ENCODE data around the gene SPAG6. TPM values are rescaled to one million over a fixed set of nuclear protein-coding genes. Genes with fewer than 3 reads are reported as not detected.

Gene SPAG6
- total RNA-seq, 4 donors from 2014 or later: 0.64 to 0.75 TPM; not detected in 2

GRCh38 chr10:22415072-22415471, 69.8 kb downstream of the SPAG6 start:
- intact Hi-C loops (cut with DNase I; ENCODE audit: low total_unique reads): no loop called here
- TF ChIP-seq CTCF (IDR thresholded peaks at IDR 0.05) (no peak), POLR2A (IDR thresholded peaks at IDR 0.05) (no peak)
- H3K4me3 ChIP-seq (ENCODE audit: low read depth, poor library complexity, severe bottlenecking): no peak overlapping the region
- 93 to 97% methylated on average over 2 of the region's 2 CpGs for WGBS, 2 donors
- no peak for DNase-seq (ENCODE audit: low spot score in 2 of 2)

GRCh38 chr10:22417736-22418268, 72.5 kb downstream of the SPAG6 start:
- 75 to 80% methylated on average over 3 of the region's 3 CpGs for WGBS, 2 donors
- no peak overlapping the region for H3K4me3 ChIP-seq (ENCODE audit: low read depth, poor library complexity, severe bottlenecking)
- DNase-seq (ENCODE audit: low spot score in 2 of 2): no peak
- TF ChIP-seq CTCF (IDR thresholded peaks at IDR 0.05): no peak
- no peak for TF ChIP-seq POLR2A (IDR thresholded peaks at IDR 0.05)
- intact Hi-C loops (cut with DNase I; ENCODE audit: low total_unique reads): no loop called here

GRCh38 chr10:22420787-22421517, 75.7 kb downstream of the SPAG6 start:
- intact Hi-C loops (cut with DNase I; ENCODE audit: low total_unique reads): no loop called here

DNA sequence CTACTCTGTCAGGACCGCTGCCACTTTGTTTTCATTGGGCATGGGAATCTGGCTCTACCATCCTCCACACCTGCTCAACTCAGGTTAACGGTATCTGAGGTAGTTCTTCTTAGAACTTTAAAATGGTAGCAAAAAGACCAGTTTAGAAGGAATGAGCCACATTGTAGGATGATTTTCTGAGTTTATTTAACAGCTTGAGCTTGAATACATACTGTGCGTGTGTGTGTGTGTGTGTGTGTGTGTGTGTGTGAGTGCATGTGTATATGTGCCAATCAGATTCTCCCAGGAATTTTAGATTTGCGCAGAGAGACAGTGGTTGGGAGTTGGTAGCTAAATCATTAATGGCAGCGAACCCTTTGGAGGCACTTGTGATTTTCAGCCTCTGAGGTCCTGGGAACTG, 81.4 kb downstream of the SPAG6 start:
- intact Hi-C loops (cut with DNase I; ENCODE audit: low total_unique reads): no loop called here
- 95 to 97% methylated on average over 5 of the region's 5 CpGs for WGBS, 2 donors
- TF ChIP-seq POLR2A (IDR thresholded peaks at IDR 0.05): no peak
- H3K4me3 ChIP-seq (ENCODE audit: low read depth, poor library complexity, severe bottlenecking): no peak overlapping the region
- no peak for DNase-seq (ENCODE audit: low spot score in 2 of 2)

More at GRCh38 chr10:22420787-22421517, 75.7 kb downstream of the SPAG6 start:
- no peak overlapping the region for H3K4me3 ChIP-seq (ENCODE audit: low read depth, poor library complexity, severe bottlenecking)
- DNase-seq (ENCODE audit: low spot score in 2 of 2): no peak
- 80 to 95% methylated on average over 4 of the region's 4 CpGs for WGBS, 2 donors
- TF ChIP-seq POLR2A (IDR thresholded peaks at IDR 0.05) (no peak), CTCF (IDR thresholded peaks at IDR 0.05) (no peak)

- no peak for DNase-seq (ENCODE audit: low spot score in 2 of 2)
- intact Hi-C loops (cut with DNase I; ENCODE audit: low total_unique reads): no loop called here
- TF ChIP-seq POLR2A (IDR thresholded peaks at IDR 0.05): no peak
- TF ChIP-seq CTCF (IDR thresholded peaks at IDR 0.05): no peak
- WGBS, 2 donors: 72% methylated on average over 3 of the region's 3 CpGs
- no peak overlapping the region for H3K4me3 ChIP-seq (ENCODE audit: low read depth, poor library complexity, severe bottlenecking)
These were observed 81.8 kb downstream of the SPAG6 start for GRCh38 chr10:22427101-22427500.

DNA sequence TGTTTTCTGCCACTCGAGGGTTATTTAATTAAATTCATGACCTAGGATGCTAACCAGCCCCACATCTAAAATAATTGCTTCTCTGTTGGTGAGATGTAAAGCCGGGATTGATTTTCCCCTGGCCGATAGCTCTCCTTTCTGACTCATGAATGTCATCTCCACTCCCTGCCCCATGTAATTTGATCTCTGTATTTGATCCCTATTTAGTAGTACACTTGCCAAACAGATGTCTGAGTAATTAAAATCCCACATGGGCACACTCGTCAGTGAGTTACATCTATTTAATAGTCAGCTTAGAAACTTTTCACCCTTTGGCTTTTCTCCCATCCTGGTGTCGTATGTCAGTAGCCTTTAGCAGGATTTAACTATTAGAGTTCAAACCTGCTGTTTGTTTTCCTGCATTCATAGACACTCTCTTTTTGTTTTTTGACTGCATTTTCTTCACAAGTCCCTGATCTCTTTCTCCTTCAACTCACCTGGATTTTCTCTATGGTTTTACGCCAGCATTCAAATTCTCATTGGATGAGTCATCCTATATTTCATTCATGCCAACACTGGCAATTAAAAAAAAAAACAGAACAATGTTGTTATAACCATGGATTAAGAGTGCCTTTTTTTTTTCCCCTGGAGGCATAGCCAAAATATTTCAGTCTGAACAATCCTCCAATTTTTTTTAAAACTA, 82.7 kb downstream of the SPAG6 start:
- intact Hi-C loops (cut with DNase I; ENCODE audit: low total_unique reads): no loop called here
- no peak overlapping the region for H3K4me3 ChIP-seq (ENCODE audit: low read depth, poor library complexity, severe bottlenecking)
- DNase-seq (ENCODE audit: low spot score in 2 of 2): no peak
- no peak for TF ChIP-seq POLR2A (IDR thresholded peaks at IDR 0.05)
- TF ChIP-seq CTCF (IDR thresholded peaks at IDR 0.05): no peak
- 6 to 14% methylated on average over 6 of the region's 6 CpGs for WGBS, 2 donors
